DOHH2 (cell line): ENCODE results near the gene LYPD6B.

Experiments used
- H3F3A ChIP-seq: fragments of 200-600 bp; sonication (generic), shearing (Covaris generic); 2 replicates; pipeline ENCODE4 v1.6.0; 2016; ENCODE audit warnings: antibody characterized with exemption, mild to moderate bottlenecking; ENCODE audit not compliant: control insufficient read depth, insufficient read depth
- H3K27ac ChIP-seq: fragments of 200-600 bp; sonication (generic); 2 replicates; pipeline ENCODE4 v1.5.1; 2014; ENCODE audit warnings: low read depth, mild to moderate bottlenecking, low read length, moderate library complexity
- H3K27me3 ChIP-seq: fragments of 200-600 bp; sonication (generic); 2 replicates; pipeline ENCODE4 v1.6.1; 2014; ENCODE audit warnings: mild to moderate bottlenecking, low read length, mixed read lengths; ENCODE audit not compliant: control insufficient read depth
- H3K36me3 ChIP-seq: fragments of 200-600 bp; sonication (generic); 2 replicates; pipeline ENCODE4 v1.6.1; 2014; ENCODE audit warnings: mild to moderate bottlenecking, low read length, moderate library complexity, mixed read lengths; ENCODE audit not compliant: control insufficient read depth
- H3K4me1 ChIP-seq: fragments of 200-600 bp; sonication (generic); 2 replicates; pipeline ENCODE4 v1.6.1; 2014; ENCODE audit warnings: mild to moderate bottlenecking, low read length, mixed read lengths; ENCODE audit not compliant: control insufficient read depth
- H3K4me2 ChIP-seq: fragments of 200-600 bp; sonication (generic); 2 replicates; pipeline ENCODE4 v1.6.0; 2014; ENCODE audit warnings: mild to moderate bottlenecking, low read length, moderate library complexity
- H3K4me3 ChIP-seq: fragments of 200-600 bp; sonication (generic); 2 replicates; pipeline ENCODE4 v1.5.1; 2014; ENCODE audit warnings: mild to moderate bottlenecking, low read length, mixed read lengths
- H3K79me2 ChIP-seq: fragments of 200-600 bp; sonication (generic); 2 replicates; pipeline ENCODE4 v1.6.1; 2014; ENCODE audit warnings: mild to moderate bottlenecking, low read length, mixed read lengths; ENCODE audit not compliant: control insufficient read depth
- H3K9me2 ChIP-seq: fragments of 200-600 bp; sonication (generic); replicated peaks from 2 replicates; pipeline ENCODE4 v1.6.1; 2014; ENCODE audit warnings: mild to moderate bottlenecking, low read length, mixed read lengths; ENCODE audit not compliant: control insufficient read depth
- H3K9me3 ChIP-seq: fragments of 200-600 bp; sonication (generic); 2 replicates; pipeline ENCODE4 v1.6.1; 2014; ENCODE audit warnings: antibody characterized with exemption, low read length, mixed read lengths; ENCODE audit not compliant: control insufficient read depth, insufficient read depth
- H4K20me1 ChIP-seq: fragments of 200-600 bp; sonication (generic); 2 replicates; pipeline ENCODE4 v1.6.0; 2014; ENCODE audit warnings: low read depth, mild to moderate bottlenecking, antibody characterized with exemption, low read length, moderate library complexity; ENCODE audit not compliant: control insufficient read depth, insufficient read depth
- EZH2phosphoT487 ChIP-seq: fragments of 200-600 bp; sonication (generic); IDR thresholded peaks from 2 replicates; pipeline ENCODE4 v1.6.1; 2017; ENCODE audit warnings: borderline replicate concordance, mild to moderate bottlenecking, antibody characterized with exemption, low read length, moderate library complexity, mixed read lengths
- TF ChIP-seq, protein P1 (sequence below): fragments of 200-600 bp; sonication (generic); IDR thresholded peaks from one replicate; pipeline ENCODE4 v1.5.1; 2014; ENCODE audit warnings: antibody characterized with exemption, mild to moderate bottlenecking, low read depth, low read length; ENCODE audit not compliant: poor library complexity, severe bottlenecking

LYPD6B gene

DNA sequence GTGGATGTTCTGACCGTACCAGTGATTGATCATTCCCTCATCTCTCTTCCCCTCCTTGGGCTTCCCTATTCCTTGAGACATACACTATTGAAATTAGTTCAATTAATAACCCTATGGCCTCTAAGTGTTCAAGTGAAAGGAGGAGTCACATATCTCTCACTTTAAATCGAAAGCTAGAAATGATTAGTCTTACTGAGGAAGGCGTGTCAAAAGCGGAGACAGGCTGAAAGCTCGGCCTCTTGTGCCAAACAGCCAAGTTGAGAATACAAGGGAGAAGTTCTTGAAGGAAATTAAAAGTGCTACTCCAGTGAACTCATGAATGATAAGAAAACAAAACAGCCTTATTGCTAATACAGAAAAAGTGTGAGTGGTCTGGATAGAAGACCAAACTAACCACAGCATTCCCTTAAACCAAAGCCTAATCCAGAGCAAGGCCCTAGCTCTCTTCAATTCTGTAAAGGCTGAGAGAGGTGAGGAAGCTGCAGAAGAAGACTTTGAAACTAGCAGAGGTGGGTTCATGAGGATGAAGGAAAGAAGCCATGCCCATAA lies 147.5 kb downstream of the LYPD6B start:
- H3K27me3 ChIP-seq = no peaks in the 10 kb centered on the region

DNA sequence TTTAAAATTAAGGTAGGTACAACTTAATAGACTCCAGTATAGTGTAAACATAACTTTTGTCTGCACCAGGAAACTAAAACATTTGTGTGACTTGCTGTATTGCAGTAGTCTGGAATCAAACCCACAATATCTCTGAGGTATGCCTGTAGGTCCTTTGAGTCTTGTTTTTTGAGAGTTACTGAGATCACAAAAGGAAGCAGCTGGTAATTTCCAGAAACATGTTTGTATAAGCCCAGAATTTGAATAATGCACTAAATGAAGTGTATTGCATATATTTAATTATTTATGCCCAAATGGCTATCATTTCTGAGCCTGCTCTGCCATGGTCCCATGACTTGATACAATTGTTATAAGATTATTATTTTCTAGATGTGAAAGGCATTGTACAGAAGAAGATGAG lies 148.6 kb downstream of the LYPD6B start:
- no peaks in the 10 kb centered on the region for H3K9me2 ChIP-seq
- no peak overlapping the region for H3K27ac ChIP-seq
- no peaks in the 10 kb centered on the region for H3F3A ChIP-seq
- no peaks in the 10 kb centered on the region for H3K79me2 ChIP-seq
- no peaks in the 10 kb centered on the region for H3K9me3 ChIP-seq
- H3K4me1 ChIP-seq = peaks cover 13% of the 10 kb centered on the region
- peak overlapping the region; percentile 22 for H3K4me2 ChIP-seq
- H3K36me3 ChIP-seq = 0 out of 2 replicates have a peak, but pooled peaks cover 3% of the 10 kb centered on the region
- no peaks in the 10 kb centered on the region for H3K27me3 ChIP-seq
- TF ChIP-seq, protein P1, sequence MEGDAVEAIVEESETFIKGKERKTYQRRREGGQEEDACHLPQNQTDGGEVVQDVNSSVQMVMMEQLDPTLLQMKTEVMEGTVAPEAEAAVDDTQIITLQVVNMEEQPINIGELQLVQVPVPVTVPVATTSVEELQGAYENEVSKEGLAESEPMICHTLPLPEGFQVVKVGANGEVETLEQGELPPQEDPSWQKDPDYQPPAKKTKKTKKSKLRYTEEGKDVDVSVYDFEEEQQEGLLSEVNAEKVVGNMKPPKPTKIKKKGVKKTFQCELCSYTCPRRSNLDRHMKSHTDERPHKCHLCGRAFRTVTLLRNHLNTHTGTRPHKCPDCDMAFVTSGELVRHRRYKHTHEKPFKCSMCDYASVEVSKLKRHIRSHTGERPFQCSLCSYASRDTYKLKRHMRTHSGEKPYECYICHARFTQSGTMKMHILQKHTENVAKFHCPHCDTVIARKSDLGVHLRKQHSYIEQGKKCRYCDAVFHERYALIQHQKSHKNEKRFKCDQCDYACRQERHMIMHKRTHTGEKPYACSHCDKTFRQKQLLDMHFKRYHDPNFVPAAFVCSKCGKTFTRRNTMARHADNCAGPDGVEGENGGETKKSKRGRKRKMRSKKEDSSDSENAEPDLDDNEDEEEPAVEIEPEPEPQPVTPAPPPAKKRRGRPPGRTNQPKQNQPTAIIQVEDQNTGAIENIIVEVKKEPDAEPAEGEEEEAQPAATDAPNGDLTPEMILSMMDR = no peak
- no peak for TF ChIP-seq EZH2phosphoT487
- H3K4me3 ChIP-seq = no peak overlapping the region
- H4K20me1 ChIP-seq = no peaks in the 10 kb centered on the region

More for the DNA sequence above, 147.5 kb downstream of the LYPD6B start:
- Histone ChIP-seq H3K4me2 (no peak overlapping the region), H3F3A (no peaks in the 10 kb centered on the region), H4K20me1 (no peaks in the 10 kb centered on the region), H3K36me3 (0 out of 2 replicates have a peak, but pooled peaks cover 3% of the 10 kb centered on the region), H3K9me2 (no peaks in the 10 kb centered on the region), H3K27ac (no peak overlapping the region), H3K4me3 (no peak overlapping the region), H3K4me1 (peaks cover 13% of the 10 kb centered on the region), H3K9me3 (no peaks in the 10 kb centered on the region), H3K79me2 (no peaks in the 10 kb centered on the region)
- TF ChIP-seq, protein P1 = no peak
- TF ChIP-seq EZH2phosphoT487 = no peak

DNA sequence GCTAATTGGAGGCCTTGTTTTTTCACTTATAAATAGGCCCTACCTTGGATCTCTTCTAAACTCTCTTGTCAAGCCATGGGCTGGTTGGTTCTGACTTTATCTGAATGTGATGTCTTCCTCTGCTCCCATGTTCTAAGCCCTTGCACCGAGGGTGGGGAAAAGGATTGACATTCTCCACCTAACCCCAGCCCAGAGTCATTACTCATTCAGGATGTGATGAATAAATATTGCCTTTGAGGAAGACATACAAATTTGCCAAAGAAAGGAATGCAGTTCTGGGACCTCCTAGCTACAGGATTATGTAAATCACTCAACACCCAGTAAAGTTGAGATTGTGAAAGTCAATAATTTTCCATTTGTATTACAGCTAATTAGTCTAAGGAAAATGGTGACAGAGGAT lies 149.8 kb downstream of the LYPD6B start:
- Histone ChIP-seq H3K4me2 (no peak overlapping the region), H3K36me3 (0 out of 2 replicates have a peak, but pooled peaks cover 3% of the 10 kb centered on the region), H3K9me3 (no peaks in the 10 kb centered on the region), H3K9me2 (no peaks in the 10 kb centered on the region), H3F3A (no peaks in the 10 kb centered on the region), H3K4me3 (no peak overlapping the region), H3K79me2 (no peaks in the 10 kb centered on the region), H3K27ac (no peak overlapping the region), H4K20me1 (no peaks in the 10 kb centered on the region), H3K4me1 (peaks cover 13% of the 10 kb centered on the region), H3K27me3 (no peaks in the 10 kb centered on the region)
- TF ChIP-seq EZH2phosphoT487 = no peak
- TF ChIP-seq, protein P1 = no peak

DNA sequence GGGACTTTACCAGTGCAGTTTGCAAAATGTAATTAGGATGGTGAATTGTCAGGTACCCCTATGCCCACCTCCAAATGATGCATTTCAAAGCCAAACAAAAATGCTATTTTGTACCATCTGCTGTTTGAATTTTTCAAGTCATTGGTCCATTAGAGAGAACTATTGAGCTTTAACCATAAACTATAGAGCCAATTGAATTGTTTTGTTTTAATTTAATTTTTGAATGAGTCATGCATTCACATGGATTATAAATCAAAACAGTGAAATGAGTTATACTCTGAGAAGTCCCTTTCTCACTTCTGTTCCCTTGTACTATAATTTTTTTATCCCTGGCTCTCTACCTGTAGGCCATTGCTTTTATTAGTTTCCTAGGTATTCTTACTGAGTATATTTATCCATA lies 151.3 kb downstream of the LYPD6B start:
- Histone ChIP-seq H3K36me3 (0 out of 2 replicates have a peak, but pooled peaks cover 3% of the 10 kb centered on the region), H3K27ac (no peak overlapping the region), H3K9me3 (no peaks in the 10 kb centered on the region), H3K27me3 (no peaks in the 10 kb centered on the region), H4K20me1 (no peaks in the 10 kb centered on the region), H3K4me2 (no peak overlapping the region), H3K4me3 (no peak overlapping the region), H3K9me2 (no peaks in the 10 kb centered on the region), H3K4me1 (peaks cover 18% of the 10 kb centered on the region), H3K79me2 (no peaks in the 10 kb centered on the region), H3F3A (no peaks in the 10 kb centered on the region)
- TF ChIP-seq, protein P1 = no peak
- no peak for TF ChIP-seq EZH2phosphoT487
